HepG2 (cell line): Measurements from ENCODE around the gene MARF1. TPM values are rescaled to one million over a fixed set of nuclear protein-coding genes. Genes with fewer than 3 reads are reported as not detected.

Source experiments
- ELF3 ChIP-seq: IDR thresholded peaks from 2 replicates; pipeline ENCODE4 v1.6.1; 2016; ENCODE audit warnings: missing genetic modification reagents, missing compliant biosample characterization
- FIP1L1 ChIP-seq: fragments of 200-400 bp; formaldehyde crosslinking; IDR thresholded peaks from 2 replicates; pipeline ENCODE4 v1.6.1; 2018; ENCODE audit warnings: low read depth, mild to moderate bottlenecking, low read length, moderate library complexity, borderline replicate concordance; ENCODE audit not compliant: insufficient read depth
- FOXA1 ChIP-seq, 2 experiments: fragments of 450-650 bp in 1 of 2; sonication (generic) in 1 of 2; formaldehyde crosslinking in 1 of 2; IDR thresholded peaks; 2 replicates each; pipeline versions ENCODE4 v1.4.0 to v1.6.1; 2016 to 2020; ENCODE audit warnings: missing genetic modification reagents in 1 of 2
- GABPA ChIP-seq, 2 experiments: IDR thresholded peaks; 2 replicates each; pipeline ENCODE4 v1.6.1; 2011 to 2016; ENCODE audit warnings: low read depth in 2 of 2, low read length in 1 of 2, missing biosample characterization in 1 of 2, missing genetic modification characterization in 1 of 2
- GATAD1 ChIP-seq: IDR thresholded peaks from 2 replicates; pipeline ENCODE4 v1.6.1; 2016; ENCODE audit warnings: missing genetic modification reagents, missing compliant biosample characterization
- KAT8 ChIP-seq: IDR thresholded peaks from 2 replicates; pipeline ENCODE4 v1.6.1; 2016; ENCODE audit warnings: missing genetic modification reagents, missing compliant biosample characterization
- MAFG ChIP-seq: sonication (generic); formaldehyde crosslinking; IDR thresholded peaks from 2 replicates; pipeline ENCODE4 v1.5.1; 2020; ENCODE audit warnings: mild to moderate bottlenecking, missing genetic modification reagents
- MNT ChIP-seq: fragments of 450-650 bp; IDR thresholded peaks from 2 replicates; pipeline ENCODE4 v1.6.1; 2016
- MTERF4 ChIP-seq: sonication (generic); formaldehyde crosslinking; IDR thresholded peaks from 2 replicates; pipeline ENCODE4 v1.8.0; 2023; ENCODE audit warnings: mild to moderate bottlenecking, missing genetic modification reagents
- NFIC ChIP-seq: IDR thresholded peaks from 2 replicates; pipeline ENCODE4 v1.6.1; 2012; ENCODE audit warnings: mild to moderate bottlenecking, low read length, inconsistent platforms
- NFYB ChIP-seq: sonication (generic); formaldehyde crosslinking; IDR thresholded peaks from 2 replicates; pipeline ENCODE4 v1.4.0; 2020; ENCODE audit warnings: missing genetic modification reagents
- SP140L ChIP-seq: sonication (generic); formaldehyde crosslinking; IDR thresholded peaks from 2 replicates; pipeline ENCODE4 v1.4.0; 2020; ENCODE audit warnings: missing genetic modification reagents, borderline replicate concordance
- TCF7 ChIP-seq: sonication (generic); IDR thresholded peaks from 2 replicates; pipeline ENCODE4 v1.6.1; 2016; ENCODE audit warnings: antibody characterized with exemption, low read depth
- ZBED4 ChIP-seq: sonication (generic); formaldehyde crosslinking; IDR thresholded peaks from 2 replicates; pipeline ENCODE4 v1.4.0; 2020; ENCODE audit warnings: missing genetic modification reagents, borderline replicate concordance
- ZFP1 ChIP-seq: IDR thresholded peaks from 2 replicates; pipeline ENCODE4 v1.6.1; 2016
- ZFP36 ChIP-seq: fragments of 150-350 bp; IDR thresholded peaks from 2 replicates; pipeline ENCODE4 v1.6.1; 2018; ENCODE audit warnings: borderline replicate concordance, low read length, low read depth; ENCODE audit not compliant: partially characterized antibody
- ZFP90 ChIP-seq: sonication (generic); formaldehyde crosslinking; IDR thresholded peaks from 2 replicates; pipeline ENCODE4 v1.8.0; 2022; ENCODE audit warnings: missing genetic modification reagents, mild to moderate bottlenecking, inconsistent platforms, borderline replicate concordance
- ZIK1 ChIP-seq: sonication (generic); formaldehyde crosslinking; IDR thresholded peaks from 2 replicates; pipeline ENCODE4 v1.5.0; 2020; ENCODE audit warnings: mild to moderate bottlenecking, low read depth, missing genetic modification reagents, borderline replicate concordance
- ZNF124 ChIP-seq: sonication (generic); formaldehyde crosslinking; IDR thresholded peaks from 2 replicates; pipeline ENCODE4 v1.4.0; 2020; ENCODE audit warnings: missing genetic modification reagents
- ZNF343 ChIP-seq: sonication (generic); formaldehyde crosslinking; IDR thresholded peaks from 2 replicates; pipeline ENCODE4 v1.4.0; 2020; ENCODE audit warnings: mild to moderate bottlenecking, missing genetic modification reagents
- ZNF775 ChIP-seq: sonication (generic); formaldehyde crosslinking; IDR thresholded peaks from 2 replicates; pipeline ENCODE4 v1.4.0; 2020; ENCODE audit warnings: missing genetic modification reagents, mild to moderate bottlenecking, moderate library complexity, borderline replicate concordance
- ZNF784 ChIP-seq: sonication (generic); formaldehyde crosslinking; IDR thresholded peaks from 2 replicates; pipeline ENCODE4 v1.5.1; 2020; ENCODE audit warnings: missing genetic modification reagents, mild to moderate bottlenecking, borderline replicate concordance
- polyA plus RNA-seq, 8 experiments: library from polyadenylated mRNA; depleted of rRNA in 3 of 8; stranded (reverse) in 7 of 8; unstranded in 1 of 8; fragments of >200 nt; fragmentation: Illumina TruSeq in 4 of 8; extraction: Trizol in 4 of 8; gene quantifications; 2 replicates each; pipeline versions ENCODE4 v1.2.1 to v1.2.3, GENCODE V29; 2011 to 2016; ENCODE audit warnings: low read depth in 4 of 8, missing spikeins in 1 of 8, mixed read lengths in 1 of 8; ENCODE audit not compliant: insufficient read depth in 1 of 8
- total RNA-seq, 5 experiments: library from RNA; depleted of rRNA; stranded (reverse); fragments of >200 nt; fragmentation: Illumina TruSeq; extraction: Trizol; gene quantifications; 2 replicates each; pipeline ENCODE4 v1.2.3, GENCODE V29; 2016; ENCODE audit warnings: low read depth in 1 of 5

Gene MARF1
- total and polyA plus RNA-seq, 2 of the 13 experiments (the other 11 are each of a cell fraction or from before 2014, with no cell fraction given): 8.7 to 20.7 TPM

- no peak for TF ChIP-seq ZFP36
- 0 out of 2 replicates have a peak, but pooled peaks have one; percentile 26 for TF ChIP-seq ZNF775
- TF ChIP-seq NFYB: 0 out of 2 replicates have a peak, but pooled peaks have one; percentile 7
- no peak for TF ChIP-seq ZNF784 (CRISPR knock-in tag)
- no peak for TF ChIP-seq ZNF343 (CRISPR knock-in tag)
- no peak for TF ChIP-seq MNT
- peak; percentile 44; the same call in 1 of the 2 replicates for TF ChIP-seq ZBED4
- no peak for TF ChIP-seq MTERF4 (CRISPR knock-in tag)
- no peak for TF ChIP-seq FOXA1 (IDR thresholded peaks at IDR 0.05)
- TF ChIP-seq FOXA1 (CRISPR knock-in tag; IDR thresholded peaks at IDR 0.05): peak; percentile 82
- TF ChIP-seq NFIC: peak; percentile 73; the same call in 1 of the 2 replicates
- no peak for TF ChIP-seq ZFP90 (CRISPR knock-in tag)
- TF ChIP-seq TCF7: peak; percentile 52; the same call in 1 of the 2 replicates
- TF ChIP-seq GABPA (IDR thresholded peaks at IDR 0.05; ENCODE audit: low read depth, low read length): no peak
- no peak for TF ChIP-seq GABPA (CRISPR knock-in tag; IDR thresholded peaks at IDR 0.05; ENCODE audit: low read depth)
- TF ChIP-seq ELF3 (CRISPR knock-in tag): peak; percentile 86
- TF ChIP-seq ZNF124 (CRISPR knock-in tag): peak; percentile 31; the same call in 1 of the 2 replicates
- no peak for TF ChIP-seq MAFG
- 0 out of 2 replicates have a peak, but pooled peaks have one; percentile 51 for TF ChIP-seq ZFP1 (CRISPR knock-in tag)
- no peak; the same call in 1 of the 2 replicates for TF ChIP-seq ZIK1 (CRISPR knock-in tag)
- TF ChIP-seq GATAD1 (CRISPR knock-in tag): peak; percentile 60; the same call in 1 of the 2 replicates
- peak; percentile 64 for TF ChIP-seq KAT8 (CRISPR knock-in tag)
- no peak for TF ChIP-seq SP140L (CRISPR knock-in tag)
- no peak for TF ChIP-seq FIP1L1
Observed at GRCh38 chr16:15610369-15610871, 32.5 kb downstream of the MARF1 start (continued).
